DOHH2 (cell line): ENCODE data around the gene DCST2.

Experiments
- EZH2phosphoT487 ChIP-seq: fragments of 200-600 bp; sonication (generic); IDR thresholded peaks from 2 replicates; pipeline ENCODE4 v1.6.1; 2017; ENCODE audit warnings: borderline replicate concordance, mild to moderate bottlenecking, antibody characterized with exemption, low read length, moderate library complexity, mixed read lengths
- TF ChIP-seq, protein P1 (sequence below): fragments of 200-600 bp; sonication (generic); IDR thresholded peaks from one replicate; pipeline ENCODE4 v1.5.1; 2014; ENCODE audit warnings: antibody characterized with exemption, mild to moderate bottlenecking, low read depth, low read length; ENCODE audit not compliant: poor library complexity, severe bottlenecking

DNA sequence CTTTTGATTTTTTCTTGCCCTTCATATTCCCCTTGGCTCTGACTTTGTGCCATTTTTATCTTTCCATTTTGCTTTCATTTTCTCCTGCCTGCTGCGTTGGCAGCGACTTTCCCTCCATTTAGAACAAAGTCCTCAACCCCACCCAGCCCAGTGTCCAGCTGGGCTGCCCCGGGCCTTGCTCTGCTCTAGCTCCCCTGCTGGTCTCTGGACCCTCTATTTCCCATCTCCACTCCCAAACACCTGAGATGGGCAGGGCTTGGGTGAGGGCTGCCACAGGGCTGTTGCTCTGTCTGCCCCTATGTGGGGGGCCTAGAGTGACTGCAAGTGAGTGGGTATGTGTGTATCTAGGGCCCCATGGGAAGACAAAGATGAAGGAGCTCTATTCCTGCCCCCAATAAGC lies 10.2 kb upstream of the DCST2 start:
- TF ChIP-seq, protein P1, sequence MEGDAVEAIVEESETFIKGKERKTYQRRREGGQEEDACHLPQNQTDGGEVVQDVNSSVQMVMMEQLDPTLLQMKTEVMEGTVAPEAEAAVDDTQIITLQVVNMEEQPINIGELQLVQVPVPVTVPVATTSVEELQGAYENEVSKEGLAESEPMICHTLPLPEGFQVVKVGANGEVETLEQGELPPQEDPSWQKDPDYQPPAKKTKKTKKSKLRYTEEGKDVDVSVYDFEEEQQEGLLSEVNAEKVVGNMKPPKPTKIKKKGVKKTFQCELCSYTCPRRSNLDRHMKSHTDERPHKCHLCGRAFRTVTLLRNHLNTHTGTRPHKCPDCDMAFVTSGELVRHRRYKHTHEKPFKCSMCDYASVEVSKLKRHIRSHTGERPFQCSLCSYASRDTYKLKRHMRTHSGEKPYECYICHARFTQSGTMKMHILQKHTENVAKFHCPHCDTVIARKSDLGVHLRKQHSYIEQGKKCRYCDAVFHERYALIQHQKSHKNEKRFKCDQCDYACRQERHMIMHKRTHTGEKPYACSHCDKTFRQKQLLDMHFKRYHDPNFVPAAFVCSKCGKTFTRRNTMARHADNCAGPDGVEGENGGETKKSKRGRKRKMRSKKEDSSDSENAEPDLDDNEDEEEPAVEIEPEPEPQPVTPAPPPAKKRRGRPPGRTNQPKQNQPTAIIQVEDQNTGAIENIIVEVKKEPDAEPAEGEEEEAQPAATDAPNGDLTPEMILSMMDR, result no peak
- TF ChIP-seq EZH2phosphoT487, result no peak
